Thoracic aorta (tissue), 2 donors: Measurements from ENCODE around the gene GDPD3. TPM values are rescaled to one million over a fixed set of nuclear protein-coding genes. Genes with fewer than 3 reads are reported as not detected.

Source experiments
- ATAC-seq: fragments of 150-250 bp; one replicate; pipeline ENCODE4 v1.8.0; 2017; ENCODE audit warnings: low read depth; ENCODE audit not compliant: insufficient number of reproducible peaks, low FRiP score
- DNase-seq: peaks from one replicate; pipeline ENCODE4 v3.0.0-alpha.2; 2020; ENCODE audit warnings: low spot score
- H3K27ac ChIP-seq, 2 donors: fragments of 200-600 bp; sonication (generic); 1 replicate in 1 of 2; 2 replicates in 1 of 2; pipeline ENCODE4 v1.5.1; 2016; ENCODE audit warnings: mild to moderate bottlenecking in 2 of 2, moderate library complexity in 2 of 2
- H3K27me3 ChIP-seq: fragments of 200-600 bp; sonication (generic); replicated peaks from 2 replicates; pipeline ENCODE4 v1.6.0; 2016; ENCODE audit warnings: mild to moderate bottlenecking; ENCODE audit not compliant: insufficient read depth
- H3K36me3 ChIP-seq: fragments of 200-600 bp; sonication (generic); one replicate; pipeline ENCODE4 v1.5.1; 2016
- H3K4me1 ChIP-seq, 2 donors: fragments of 200-600 bp; sonication (generic); 1 replicate in 1 of 2; 2 replicates in 1 of 2; pipeline versions ENCODE4 v1.5.1 to v1.6.0; 2016; ENCODE audit warnings: low read depth in 2 of 2, mild to moderate bottlenecking in 1 of 2; ENCODE audit not compliant: control insufficient read depth in 1 of 2
- H3K4me3 ChIP-seq: fragments of 200-600 bp; sonication (generic); 2 replicates; pipeline ENCODE4 v1.5.1; 2016; ENCODE audit warnings: mild to moderate bottlenecking
- H3K9me3 ChIP-seq: fragments of 200-600 bp; sonication (generic); 2 replicates; pipeline ENCODE4 v1.5.1; 2016
- total RNA-seq, 2 donors: library from RNA; depleted of rRNA; stranded (reverse); fragments of >200 nt; gene quantifications; one replicate each; pipeline versions ENCODE4 v1.1.0 to v1.2.3, GENCODE V29; 2016
- TF ChIP-seq, protein P1 (sequence below): fragments of 200-600 bp; sonication (generic); IDR thresholded peaks from one replicate; pipeline ENCODE4 v1.5.1; 2019; ENCODE audit warnings: antibody characterized with exemption

Gene GDPD3, protein sequence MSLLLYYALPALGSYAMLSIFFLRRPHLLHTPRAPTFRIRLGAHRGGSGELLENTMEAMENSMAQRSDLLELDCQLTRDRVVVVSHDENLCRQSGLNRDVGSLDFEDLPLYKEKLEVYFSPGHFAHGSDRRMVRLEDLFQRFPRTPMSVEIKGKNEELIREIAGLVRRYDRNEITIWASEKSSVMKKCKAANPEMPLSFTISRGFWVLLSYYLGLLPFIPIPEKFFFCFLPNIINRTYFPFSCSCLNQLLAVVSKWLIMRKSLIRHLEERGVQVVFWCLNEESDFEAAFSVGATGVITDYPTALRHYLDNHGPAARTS
- total RNA-seq = 1 to 10 TPM; 4.6 to 6.0 TPM

DNA sequence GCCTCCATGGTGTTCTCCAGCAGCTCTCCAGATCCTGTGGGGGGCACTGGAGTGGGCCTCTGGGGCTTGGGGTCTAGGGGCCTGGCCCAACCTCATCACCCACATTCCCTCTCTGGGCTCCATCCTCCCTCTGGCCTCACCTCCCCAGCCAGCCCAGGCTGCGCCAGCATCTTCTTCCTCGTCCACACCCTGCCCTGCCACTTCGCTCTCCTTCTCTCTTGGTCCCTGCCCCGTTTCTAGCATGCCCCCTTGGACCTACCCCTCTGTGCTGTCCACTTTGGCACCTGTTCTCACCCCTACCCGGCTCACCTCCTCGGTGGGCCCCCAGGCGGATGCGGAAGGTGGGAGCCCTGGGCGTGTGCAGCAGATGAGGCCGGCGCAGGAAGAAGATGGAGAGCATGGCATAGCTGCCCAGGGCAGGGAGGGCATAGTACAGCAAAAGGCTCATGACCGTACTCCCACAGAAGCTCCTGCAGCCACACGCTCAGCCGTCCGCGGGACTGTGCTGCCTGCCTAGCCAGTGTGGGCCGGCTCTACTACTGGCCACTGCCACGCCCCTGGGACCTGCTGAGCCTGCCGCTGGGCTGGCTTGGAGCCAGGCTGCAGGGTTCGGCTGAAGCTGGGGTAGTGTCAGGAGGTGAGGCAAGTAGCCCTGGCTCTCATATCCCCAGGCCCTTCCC, at the start of gene GDPD3:
Gene GDPD3, minus strand, starts transcription at position 507 of the 680 bp plus-strand sequence. Its CDS starts 59 bp downstream, at position 448.
- no peaks in the 10 kb centered on the region for H3K4me1 ChIP-seq
- no peak within 1 kb of the TSS for H3K4me3 ChIP-seq
- peaks cover 55% of the 10 kb centered on the region for H3K36me3 ChIP-seq
- H3K27me3 ChIP-seq = no peaks in the 10 kb centered on the region
- H3K27ac ChIP-seq = no peak within 1 kb of the TSS
- no peaks in the 10 kb centered on the region for H3K9me3 ChIP-seq
- TF ChIP-seq, protein P1, sequence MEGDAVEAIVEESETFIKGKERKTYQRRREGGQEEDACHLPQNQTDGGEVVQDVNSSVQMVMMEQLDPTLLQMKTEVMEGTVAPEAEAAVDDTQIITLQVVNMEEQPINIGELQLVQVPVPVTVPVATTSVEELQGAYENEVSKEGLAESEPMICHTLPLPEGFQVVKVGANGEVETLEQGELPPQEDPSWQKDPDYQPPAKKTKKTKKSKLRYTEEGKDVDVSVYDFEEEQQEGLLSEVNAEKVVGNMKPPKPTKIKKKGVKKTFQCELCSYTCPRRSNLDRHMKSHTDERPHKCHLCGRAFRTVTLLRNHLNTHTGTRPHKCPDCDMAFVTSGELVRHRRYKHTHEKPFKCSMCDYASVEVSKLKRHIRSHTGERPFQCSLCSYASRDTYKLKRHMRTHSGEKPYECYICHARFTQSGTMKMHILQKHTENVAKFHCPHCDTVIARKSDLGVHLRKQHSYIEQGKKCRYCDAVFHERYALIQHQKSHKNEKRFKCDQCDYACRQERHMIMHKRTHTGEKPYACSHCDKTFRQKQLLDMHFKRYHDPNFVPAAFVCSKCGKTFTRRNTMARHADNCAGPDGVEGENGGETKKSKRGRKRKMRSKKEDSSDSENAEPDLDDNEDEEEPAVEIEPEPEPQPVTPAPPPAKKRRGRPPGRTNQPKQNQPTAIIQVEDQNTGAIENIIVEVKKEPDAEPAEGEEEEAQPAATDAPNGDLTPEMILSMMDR = no peak
- ATAC-seq = no peak
- DNase-seq = no peak

GRCh38 chr16:30157214-30157613, 43.9 kb upstream of the GDPD3 start:
- H3K4me1 ChIP-seq = no peaks in the 10 kb centered on the region
- TF ChIP-seq, protein P1 = no peak

GRCh38 chr16:30155188-30155587, 41.9 kb upstream of the GDPD3 start:
- no peaks in the 10 kb centered on the region for H3K9me3 ChIP-seq
- ATAC-seq = no peak
- TF ChIP-seq, protein P1 = no peak

More at GRCh38 chr16:30157214-30157613, 43.9 kb upstream of the GDPD3 start:
- H3K4me3 ChIP-seq = no peak overlapping the region
- no peaks in the 10 kb centered on the region for H3K27me3 ChIP-seq
- H3K36me3 ChIP-seq = no peaks in the 10 kb centered on the region
- no peak overlapping the region for H3K27ac ChIP-seq
- ATAC-seq (no peak), DNase-seq (no peak)
- no peaks in the 10 kb centered on the region for H3K9me3 ChIP-seq

GRCh38 chr16:30152517-30152916, 39.2 kb upstream of the GDPD3 start:
- no peaks in the 10 kb centered on the region for H3K4me1 ChIP-seq
- peaks cover 10% of the 10 kb centered on the region for H3K9me3 ChIP-seq
- ATAC-seq (no peak), DNase-seq (no peak)
- no peaks in the 10 kb centered on the region for H3K27me3 ChIP-seq
- H3K36me3 ChIP-seq = no peaks in the 10 kb centered on the region
- H3K27ac ChIP-seq = no peak overlapping the region
- TF ChIP-seq, protein P1 = no peak
- no peak overlapping the region for H3K4me3 ChIP-seq

More at GRCh38 chr16:30155188-30155587, 41.9 kb upstream of the GDPD3 start:
- no peak overlapping the region for H3K4me3 ChIP-seq
- H3K27ac ChIP-seq = no peak overlapping the region
- no peak for DNase-seq
- H3K36me3 ChIP-seq = no peaks in the 10 kb centered on the region
- no peaks in the 10 kb centered on the region for H3K27me3 ChIP-seq
- no peaks in the 10 kb centered on the region for H3K4me1 ChIP-seq

GRCh38 chr16:30151091-30151490, 37.8 kb upstream of the GDPD3 start:
- no peak overlapping the region for H3K27ac ChIP-seq
- DNase-seq (no peak), ATAC-seq (no peak)
- TF ChIP-seq, protein P1 = no peak
- peaks cover 10% of the 10 kb centered on the region for H3K9me3 ChIP-seq
- no peaks in the 10 kb centered on the region for H3K4me1 ChIP-seq
- no peaks in the 10 kb centered on the region for H3K27me3 ChIP-seq
- no peak overlapping the region for H3K4me3 ChIP-seq
- H3K36me3 ChIP-seq = no peaks in the 10 kb centered on the region
